Endothelial cell (in vitro differentiated cells): ENCODE measurements around the gene SMARCC1. TPM values are rescaled to one million over a fixed set of nuclear protein-coding genes. Genes with fewer than 3 reads are reported as not detected.

Source experiments
- DNase-seq: peaks from one replicate; pipeline ENCODE4 v3.0.0; 2021; ENCODE audit warnings: low spot score
- H3K27ac Mint-ChIP-seq: one replicate; pipeline ENCODE4 v1.8.0; 2021; ENCODE audit warnings: mixed read lengths, inconsistent platforms; ENCODE audit not compliant: unreplicated experiment
- H3K27me3 Mint-ChIP-seq: one replicate; pipeline ENCODE4 v1.8.0; 2021; ENCODE audit warnings: mild to moderate bottlenecking, moderate library complexity, mixed read lengths, inconsistent platforms; ENCODE audit not compliant: unreplicated experiment
- H3K36me3 Mint-ChIP-seq: one replicate; pipeline ENCODE4 v1.8.0; 2021; ENCODE audit warnings: mild to moderate bottlenecking, low read depth, mixed read lengths, inconsistent platforms; ENCODE audit not compliant: unreplicated experiment
- H3K4me1 Mint-ChIP-seq: one replicate; pipeline ENCODE4 v1.8.0; 2021; ENCODE audit warnings: mild to moderate bottlenecking, mixed read lengths, inconsistent platforms; ENCODE audit not compliant: unreplicated experiment
- H3K4me3 Mint-ChIP-seq: one replicate; pipeline ENCODE4 v1.8.0; 2021; ENCODE audit warnings: mild to moderate bottlenecking, mixed read lengths, inconsistent platforms; ENCODE audit not compliant: unreplicated experiment
- H3K9me3 Mint-ChIP-seq: one replicate; pipeline ENCODE4 v1.8.0; 2021; ENCODE audit warnings: mixed read lengths, inconsistent platforms; ENCODE audit not compliant: unreplicated experiment
- CTCF ChIP-seq: fragments of 200-600 bp; sonication (generic); IDR thresholded peaks from one replicate; pipeline ENCODE4 v1.5.0; 2021; ENCODE audit warnings: antibody characterized with exemption; ENCODE audit not compliant: unreplicated experiment
- total RNA-seq: library from RNA; stranded (reverse); fragmentation: NEBNext Ultra II Directional; extraction: Animal tissue kit (Norgen Biotek cat#: 25700); gene quantifications from one replicate; pipeline ENCODE4 v1.2.1, GENCODE V29; 2021; ENCODE audit not compliant: unreplicated experiment

The SMARCC1 gene
- total RNA-seq, 1 donor from 2014 or later, result 138 TPM

- no peak for TF ChIP-seq CTCF
- no peak for DNase-seq
- peaks cover 14% of the 10 kb centered on the region for H3K27me3 Mint-ChIP-seq
- no peaks in the 10 kb centered on the region for H3K9me3 Mint-ChIP-seq
- peaks cover 34% of the 10 kb centered on the region for H3K36me3 Mint-ChIP-seq
- H3K4me1 Mint-ChIP-seq, result peaks cover 23% of the 10 kb centered on the region
- no peak overlapping the region for H3K27ac Mint-ChIP-seq
- H3K4me3 Mint-ChIP-seq, result no peak overlapping the region
Observed at GRCh38 chr3:47583320-47584075, 198.2 kb downstream of the SMARCC1 start.

GRCh38 chr3:47581835-47582234, 199.9 kb downstream of the SMARCC1 start:
- DNase-seq, result no peak
- Mint-ChIP-seq H3K9me3 (no peaks in the 10 kb centered on the region), H3K36me3 (peaks cover 23% of the 10 kb centered on the region), H3K27me3 (peaks cover 18% of the 10 kb centered on the region), H3K4me3 (no peak overlapping the region), H3K27ac (no peak overlapping the region), H3K4me1 (peaks cover 17% of the 10 kb centered on the region)
- TF ChIP-seq CTCF, result no peak

GRCh38 chr3:47581422-47581821, 200.3 kb downstream of the SMARCC1 start:
- no peak overlapping the region for H3K4me3 Mint-ChIP-seq
- H3K36me3 Mint-ChIP-seq, result peaks cover 20% of the 10 kb centered on the region
- DNase-seq, result no peak
- peaks cover 12% of the 10 kb centered on the region for H3K4me1 Mint-ChIP-seq
- H3K9me3 Mint-ChIP-seq, result no peaks in the 10 kb centered on the region
- no peak overlapping the region for H3K27ac Mint-ChIP-seq
- TF ChIP-seq CTCF, result no peak
- H3K27me3 Mint-ChIP-seq, result peaks cover 18% of the 10 kb centered on the region

GRCh38 chr3:47580481-47580880, 201.2 kb downstream of the SMARCC1 start:
- no peak overlapping the region for H3K27ac Mint-ChIP-seq
- H3K27me3 Mint-ChIP-seq, result peaks cover 20% of the 10 kb centered on the region
- H3K4me3 Mint-ChIP-seq, result no peak overlapping the region

More at GRCh38 chr3:47580481-47580880, 201.2 kb downstream of the SMARCC1 start:
- no peak for TF ChIP-seq CTCF
- Mint-ChIP-seq H3K36me3 (peaks cover 14% of the 10 kb centered on the region), H3K4me1 (peaks cover 4% of the 10 kb centered on the region), H3K9me3 (no peaks in the 10 kb centered on the region)
- DNase-seq, result no peak
